ENCODE data around the gene CFAP77. TPM values are rescaled to one million over a fixed set of nuclear protein-coding genes. Genes with fewer than 3 reads are reported as not detected.

The CFAP77 gene
- total and polyA plus RNA-seq, 10 of the 15 experiments (the other 5 are each of a cell fraction or from before 2014, with no cell fraction given): 0.33 TPM; not detected in 9

GRCh38 chr9:132616725-132617124 lies 206.7 kb downstream of the CFAP77 start:
- no peaks in the 10 kb centered on the region for H3K27me3 ChIP-seq (replicated peaks in 1 of 2; ENCODE audit: control insufficient read depth in 2 of 2, insufficient read depth in 2 of 2, low read length in 1 of 2)
- H3K9ac ChIP-seq (ENCODE audit: control insufficient read depth, insufficient read depth, low read length): no peak overlapping the region
- no peaks in the 10 kb centered on the region for H3K79me2 ChIP-seq (ENCODE audit: control insufficient read depth, insufficient read depth, low read length)
- POLR2A ChIA-PET: no interaction called here
- ATAC-seq (no peak), DNase-seq (ENCODE audit: low read depth, low spot score) (no peak), FAIRE-seq (no peak)
- H3K4me3 ChIP-seq: no peak overlapping the region
- SMC1A ChIA-PET (ENCODE audit: uncharacterized antibody, unreplicated experiment): no interaction called here
- in situ Hi-C loops (cut with MboI): no loop called here
- RAD21 ChIA-PET (ENCODE audit: unreplicated experiment): no interaction called here
- H3K4me1 ChIP-seq (ENCODE audit: control insufficient read depth, insufficient read depth, low read length): no peaks in the 10 kb centered on the region
- 98% methylated on average over 5 of the region's 5 CpGs for WGBS (ENCODE audit: insufficient coverage, insufficient replicate concordance, low lambda C conversion rate, missing lambda C conversion rate)
- H3K36me3 ChIP-seq (ENCODE audit: control insufficient read depth in 2 of 2, insufficient read depth in 2 of 2, low read length in 1 of 2): peaks cover 5 to 26% of the 10 kb centered on the region in 2 experiments; a peak in 3 of 4 replicates
- H3K9me3 ChIP-seq (replicated peaks; ENCODE audit: control insufficient read depth, insufficient read depth, low read length): no peaks in the 10 kb centered on the region
- H2AFZ ChIP-seq (ENCODE audit: control insufficient read depth, low read depth, low read length): no peak overlapping the region
- BruUV-seq (replicated peaks): no TSS peak
- TF ChIP-seq NFYA (IDR thresholded peaks at IDR 0.05; ENCODE audit: borderline replicate concordance, low read depth, low read length): no peak
- TF ChIP-seq SKIL (IDR thresholded peaks at IDR 0.05; ENCODE audit: low read depth, poor library complexity, severe bottlenecking): no peak
- CTCF ChIA-PET: no interaction called here
- intact Hi-C loops (cut with micrococcal nuclease; ENCODE audit: unreplicated experiment): no loop called here
- no peak overlapping the region for H3K4me2 ChIP-seq (ENCODE audit: control insufficient read depth, insufficient read depth)
- no peaks in the 10 kb centered on the region for H4K20me1 ChIP-seq (ENCODE audit: control insufficient read depth, insufficient read depth)
- no peak overlapping the region for H3K27ac ChIP-seq (ENCODE audit: control insufficient read depth, insufficient read depth)

GRCh38 chr9:132622159-132622558 lies 212.1 kb downstream of the CFAP77 start:
- no peak for DNase-seq (ENCODE audit: low read depth, low spot score)
- ChIA-PET CTCF (interaction anchor here (0.6 kb wide), 1 partner anchor 1696 kb away, joined by 3 read pairs; no protein-coding TSS in a partner anchor), POLR2A (no interaction called here), SMC1A (ENCODE audit: uncharacterized antibody, unreplicated experiment) (no interaction called here), RAD21 (ENCODE audit: unreplicated experiment) (no interaction called here)
- Histone ChIP-seq H3K4me1 (ENCODE audit: control insufficient read depth, insufficient read depth, low read length) (no peaks in the 10 kb centered on the region), H3K79me2 (ENCODE audit: control insufficient read depth, insufficient read depth, low read length) (no peaks in the 10 kb centered on the region), H3K9me3 (replicated peaks; ENCODE audit: control insufficient read depth, insufficient read depth, low read length) (no peaks in the 10 kb centered on the region), H2AFZ (ENCODE audit: control insufficient read depth, low read depth, low read length) (no peak overlapping the region), H3K4me2 (ENCODE audit: control insufficient read depth, insufficient read depth) (no peak overlapping the region), H3K4me3 (no peak overlapping the region), H3K27me3 (replicated peaks in 1 of 2; ENCODE audit: control insufficient read depth in 2 of 2, insufficient read depth in 2 of 2, low read length in 1 of 2) (no peaks in the 10 kb centered on the region), H3K27ac (ENCODE audit: control insufficient read depth, insufficient read depth) (no peak overlapping the region), H4K20me1 (ENCODE audit: control insufficient read depth, insufficient read depth) (no peaks in the 10 kb centered on the region), H3K36me3 (ENCODE audit: control insufficient read depth in 2 of 2, insufficient read depth in 2 of 2, low read length in 1 of 2) (peaks cover 6 to 9% of the 10 kb centered on the region in 2 experiments), H3K9ac (ENCODE audit: control insufficient read depth, insufficient read depth, low read length) (no peak overlapping the region)
- 80% methylated on average over 5 of the region's 5 CpGs for WGBS (ENCODE audit: insufficient coverage, insufficient replicate concordance, low lambda C conversion rate, missing lambda C conversion rate)
- no TSS peak for BruUV-seq (replicated peaks)
- ATAC-seq: no peak
- FAIRE-seq: no peak
- intact Hi-C loops (cut with micrococcal nuclease; ENCODE audit: unreplicated experiment): no loop called here
- in situ Hi-C loops (cut with MboI): no loop called here
- TF ChIP-seq KLF5 (IDR thresholded peaks at IDR 0.05; ENCODE audit: partially characterized antibody) (no peak), MTA2 (IDR thresholded peaks at IDR 0.05; ENCODE audit: low read depth) (no peak), USF2 (IDR thresholded peaks at IDR 0.05; ENCODE audit: borderline replicate concordance, low read depth, low read length) (no peak), IKZF1 (conservative IDR thresholded peaks at IDR 0.05) (no peak), POLR2A (IDR thresholded peaks at IDR 0.05; ENCODE audit: low read depth, low read length) (no peak), BMI1 (IDR thresholded peaks at IDR 0.05; ENCODE audit: borderline replicate concordance) (no peak), RAD21 (IDR thresholded peaks at IDR 0.05; ENCODE audit: insufficient read depth, low read depth, low read length) (no peak), USF1 (IDR thresholded peaks at IDR 0.05; ENCODE audit: borderline replicate concordance, extremely low read length, insufficient read depth, low read depth, low read length) (no peak), MAX (IDR thresholded peaks at IDR 0.05; ENCODE audit: low read depth, low read length) (no peak), FOXM1 (IDR thresholded peaks at IDR 0.05; ENCODE audit: low read depth, low read length) (no peak), NFIC (IDR thresholded peaks at IDR 0.05; ENCODE audit: low read depth, low read length) (no peak)
